Loucy (cell line): ENCODE data around the gene MED20.

Experiments used
- EZH2phosphoT487 ChIP-seq: fragments of 200-600 bp; IDR thresholded peaks from 2 replicates; pipeline ENCODE4 v1.6.1; 2018; ENCODE audit warnings: antibody characterized with exemption, mild to moderate bottlenecking, moderate library complexity, borderline replicate concordance
- TF ChIP-seq, protein P1 (sequence below): fragments of 200-600 bp; sonication (generic); conservative IDR thresholded peaks from 2 replicates; pipeline ENCODE4 v1.5.1; 2014; ENCODE audit warnings: mild to moderate bottlenecking, antibody characterized with exemption, low read length

GRCh38 chr6:41858703-41859102 lies 62.2 kb downstream of the MED20 start:
- TF ChIP-seq, protein P1, sequence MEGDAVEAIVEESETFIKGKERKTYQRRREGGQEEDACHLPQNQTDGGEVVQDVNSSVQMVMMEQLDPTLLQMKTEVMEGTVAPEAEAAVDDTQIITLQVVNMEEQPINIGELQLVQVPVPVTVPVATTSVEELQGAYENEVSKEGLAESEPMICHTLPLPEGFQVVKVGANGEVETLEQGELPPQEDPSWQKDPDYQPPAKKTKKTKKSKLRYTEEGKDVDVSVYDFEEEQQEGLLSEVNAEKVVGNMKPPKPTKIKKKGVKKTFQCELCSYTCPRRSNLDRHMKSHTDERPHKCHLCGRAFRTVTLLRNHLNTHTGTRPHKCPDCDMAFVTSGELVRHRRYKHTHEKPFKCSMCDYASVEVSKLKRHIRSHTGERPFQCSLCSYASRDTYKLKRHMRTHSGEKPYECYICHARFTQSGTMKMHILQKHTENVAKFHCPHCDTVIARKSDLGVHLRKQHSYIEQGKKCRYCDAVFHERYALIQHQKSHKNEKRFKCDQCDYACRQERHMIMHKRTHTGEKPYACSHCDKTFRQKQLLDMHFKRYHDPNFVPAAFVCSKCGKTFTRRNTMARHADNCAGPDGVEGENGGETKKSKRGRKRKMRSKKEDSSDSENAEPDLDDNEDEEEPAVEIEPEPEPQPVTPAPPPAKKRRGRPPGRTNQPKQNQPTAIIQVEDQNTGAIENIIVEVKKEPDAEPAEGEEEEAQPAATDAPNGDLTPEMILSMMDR, result no peak
- no peak for TF ChIP-seq EZH2phosphoT487
